Measurements from ENCODE around the gene BICC1. TPM values are rescaled to one million over a fixed set of nuclear protein-coding genes. Genes with fewer than 3 reads are reported as not detected.

The BICC1 gene
- total RNA-seq, 4 donors from 2014 or later: 4.7 to 29.7 (median 18.0) TPM

DNA sequence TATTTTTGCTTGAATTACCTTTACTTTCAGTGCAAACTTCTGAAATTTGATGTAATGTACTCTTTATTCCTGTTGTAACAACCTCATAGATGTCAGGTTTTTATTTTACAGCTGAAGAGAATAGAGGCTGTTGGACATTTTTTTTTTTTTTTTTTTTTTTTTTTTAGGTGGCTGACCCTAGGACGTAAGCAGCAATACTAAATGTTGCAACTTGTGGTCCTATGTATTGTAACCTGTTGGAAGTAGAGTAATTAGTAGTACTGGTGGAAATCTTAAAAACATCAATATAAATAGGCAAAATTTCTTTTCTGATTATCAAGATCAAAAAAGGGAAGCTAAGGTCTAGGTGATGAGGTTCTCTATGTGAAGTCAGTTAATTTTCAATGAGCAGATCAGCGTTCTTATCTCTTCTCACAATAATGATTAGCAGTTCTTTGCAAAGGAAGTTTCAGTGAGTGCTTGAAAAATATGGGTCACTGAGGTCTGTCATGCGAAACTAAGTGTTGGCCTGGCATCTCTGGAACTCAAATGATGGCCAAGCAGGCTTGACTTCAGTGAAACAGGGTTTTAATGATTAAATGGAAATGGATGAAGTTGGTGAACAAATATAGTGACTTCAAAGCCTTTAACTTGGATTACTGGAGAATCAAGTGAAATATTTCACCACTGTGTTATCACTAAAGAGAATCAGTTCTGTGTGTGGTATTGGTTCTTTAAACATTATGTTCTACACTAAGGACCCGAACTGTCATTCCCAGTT, 42.7 kb downstream of the BICC1 start:
- ATAC-seq (no peak), DNase-seq (no peak)
- no peaks in the 10 kb centered on the region for H3K36me3 ChIP-seq
- in situ Hi-C loops (cut with MboI; ENCODE audit: low sequenced_read_pairs in 4 of 4): no loop called here
- no peak for TF ChIP-seq POLR2A (IDR thresholded peaks at IDR 0.05)
- TF ChIP-seq, protein P1, sequence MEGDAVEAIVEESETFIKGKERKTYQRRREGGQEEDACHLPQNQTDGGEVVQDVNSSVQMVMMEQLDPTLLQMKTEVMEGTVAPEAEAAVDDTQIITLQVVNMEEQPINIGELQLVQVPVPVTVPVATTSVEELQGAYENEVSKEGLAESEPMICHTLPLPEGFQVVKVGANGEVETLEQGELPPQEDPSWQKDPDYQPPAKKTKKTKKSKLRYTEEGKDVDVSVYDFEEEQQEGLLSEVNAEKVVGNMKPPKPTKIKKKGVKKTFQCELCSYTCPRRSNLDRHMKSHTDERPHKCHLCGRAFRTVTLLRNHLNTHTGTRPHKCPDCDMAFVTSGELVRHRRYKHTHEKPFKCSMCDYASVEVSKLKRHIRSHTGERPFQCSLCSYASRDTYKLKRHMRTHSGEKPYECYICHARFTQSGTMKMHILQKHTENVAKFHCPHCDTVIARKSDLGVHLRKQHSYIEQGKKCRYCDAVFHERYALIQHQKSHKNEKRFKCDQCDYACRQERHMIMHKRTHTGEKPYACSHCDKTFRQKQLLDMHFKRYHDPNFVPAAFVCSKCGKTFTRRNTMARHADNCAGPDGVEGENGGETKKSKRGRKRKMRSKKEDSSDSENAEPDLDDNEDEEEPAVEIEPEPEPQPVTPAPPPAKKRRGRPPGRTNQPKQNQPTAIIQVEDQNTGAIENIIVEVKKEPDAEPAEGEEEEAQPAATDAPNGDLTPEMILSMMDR (IDR thresholded peaks at IDR 0.05 in 4 of 5, conservative IDR thresholded peaks at IDR 0.05 in 1 of 5): no peak
- H3K4me3 ChIP-seq: no peak overlapping the region
- H3K27ac ChIP-seq: peak overlapping the region in 1 of 4 donors; percentile 8
- intact Hi-C loops (cut with DNase I; ENCODE audit: low total_unique reads): no loop called here
- no peaks in the 10 kb centered on the region for H3K9me3 ChIP-seq
- H3K27me3 ChIP-seq: no peaks in the 10 kb centered on the region
- peaks cover 0 to 13% of the 10 kb centered on the region in 2 donors for H3K4me1 ChIP-seq

DNA sequence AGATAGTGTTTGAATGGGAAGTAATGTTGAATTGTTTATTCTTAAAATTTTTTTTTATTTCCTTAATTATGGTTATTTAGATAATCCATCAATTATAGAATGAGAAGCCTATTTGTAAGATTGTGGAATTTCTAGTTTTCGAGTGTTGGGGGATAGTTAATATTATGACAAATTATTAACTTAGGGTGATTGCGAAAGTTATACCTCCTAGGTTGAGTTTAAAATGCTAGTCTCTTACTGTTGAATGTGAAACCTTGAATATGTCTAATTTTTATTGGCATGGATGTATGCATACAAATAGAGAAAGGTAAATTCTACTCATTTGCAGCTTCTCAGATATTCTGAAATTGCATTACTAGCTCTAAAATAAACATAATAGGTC, 43.2 kb downstream of the BICC1 start:
- Histone ChIP-seq H3K27ac (no peak overlapping the region), H3K27me3 (no peaks in the 10 kb centered on the region), H3K4me3 (no peak overlapping the region), H3K9me3 (peaks cover 0 to under 1% (median 0%) of the 10 kb centered on the region in 3 donors), H3K4me1 (peaks cover 0 to 13% of the 10 kb centered on the region in 2 donors), H3K36me3 (no peaks in the 10 kb centered on the region)
- TF ChIP-seq, protein P1 (IDR thresholded peaks at IDR 0.05 in 4 of 5, conservative IDR thresholded peaks at IDR 0.05 in 1 of 5): no peak
- TF ChIP-seq POLR2A (IDR thresholded peaks at IDR 0.05): no peak
- intact Hi-C loops (cut with DNase I; ENCODE audit: low total_unique reads): no loop called here
- DNase-seq: no peak
- in situ Hi-C loops (cut with MboI; ENCODE audit: low sequenced_read_pairs in 4 of 4): no loop called here
- ATAC-seq: no peak

DNA sequence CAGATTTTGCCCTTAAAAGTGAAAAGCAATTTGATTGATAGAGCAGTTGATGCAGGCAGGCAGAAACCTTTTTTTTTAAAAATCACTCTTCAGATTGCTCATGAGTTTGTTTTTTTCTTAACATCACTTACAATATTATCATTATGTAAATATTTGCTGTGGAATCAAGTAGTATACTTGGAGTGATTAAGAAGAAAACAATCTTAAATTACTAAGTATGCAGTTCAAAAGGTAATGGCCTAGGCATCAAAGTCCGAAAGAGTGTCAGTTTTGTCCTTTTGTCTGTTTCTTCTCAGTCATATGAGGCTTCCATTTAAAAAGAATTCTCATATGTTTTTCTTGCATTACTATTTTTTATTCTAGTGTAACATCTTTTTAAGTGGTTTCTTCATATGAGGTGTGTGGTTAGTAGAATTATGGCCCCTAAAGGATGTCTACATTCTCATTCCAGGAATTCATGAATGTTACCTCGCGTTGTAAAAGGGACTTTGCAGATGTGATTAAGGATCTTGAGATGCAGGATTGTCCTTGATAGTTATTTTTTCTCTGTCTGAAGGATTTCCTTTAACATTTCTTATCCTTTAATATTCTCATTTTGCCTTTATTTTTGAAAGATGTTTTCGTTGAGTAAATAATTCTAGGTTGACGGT, 44.0 kb downstream of the BICC1 start:
- ATAC-seq (no peak), DNase-seq (no peak)
- H3K9me3 ChIP-seq: peaks cover 0 to 8% (median 0%) of the 10 kb centered on the region in 3 donors
- TF ChIP-seq, protein P1 (IDR thresholded peaks at IDR 0.05 in 4 of 5, conservative IDR thresholded peaks at IDR 0.05 in 1 of 5): no peak
- no peak for TF ChIP-seq POLR2A (IDR thresholded peaks at IDR 0.05)
- peaks cover 0 to 10% of the 10 kb centered on the region in 2 donors for H3K4me1 ChIP-seq
- no peaks in the 10 kb centered on the region for H3K27me3 ChIP-seq
- H3K27ac ChIP-seq: no peak overlapping the region
- no peaks in the 10 kb centered on the region for H3K36me3 ChIP-seq
- no peak overlapping the region for H3K4me3 ChIP-seq
- in situ Hi-C loops (cut with MboI; ENCODE audit: low sequenced_read_pairs in 4 of 4) (no loop called here), intact Hi-C loops (cut with DNase I; ENCODE audit: low total_unique reads) (no loop called here)

DNA sequence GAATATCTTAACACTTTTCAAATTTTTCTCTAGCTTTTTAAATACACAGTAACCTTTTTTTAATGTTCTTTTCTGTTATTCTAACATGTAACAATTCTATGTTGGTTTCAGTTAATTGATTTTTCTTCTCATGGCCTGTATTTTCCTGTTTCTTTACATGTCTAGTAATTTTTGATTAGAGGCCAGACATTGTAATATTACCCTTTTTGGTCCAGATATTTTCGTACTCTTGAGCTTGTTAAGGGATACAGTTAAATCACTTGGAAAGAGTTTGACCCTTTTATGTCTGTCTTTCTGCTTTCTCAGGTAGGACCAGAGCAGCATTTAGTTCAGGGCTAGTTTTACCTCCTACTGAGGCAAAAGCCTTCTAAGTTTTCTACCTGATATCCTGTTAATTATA, 45.0 kb downstream of the BICC1 start:
- DNase-seq (no peak), ATAC-seq (no peak)
- TF ChIP-seq, protein P1 (IDR thresholded peaks at IDR 0.05 in 4 of 5, conservative IDR thresholded peaks at IDR 0.05 in 1 of 5): no peak
- no peak for TF ChIP-seq POLR2A (IDR thresholded peaks at IDR 0.05)
- intact Hi-C loops (cut with DNase I; ENCODE audit: low total_unique reads) (no loop called here), in situ Hi-C loops (cut with MboI; ENCODE audit: low sequenced_read_pairs in 4 of 4) (no loop called here)
- H3K27ac ChIP-seq: no peak overlapping the region
- H3K9me3 ChIP-seq: peaks cover 0 to 10% (median 0%) of the 10 kb centered on the region in 3 donors
- H3K27me3 ChIP-seq: no peaks in the 10 kb centered on the region
- H3K4me3 ChIP-seq: no peak overlapping the region
- H3K36me3 ChIP-seq: no peaks in the 10 kb centered on the region
- peaks cover 0 to 10% of the 10 kb centered on the region in 2 donors for H3K4me1 ChIP-seq
